ENCODE measurements around the gene CDCA5. TPM values are rescaled to one million over a fixed set of nuclear protein-coding genes. Genes with fewer than 3 reads are reported as not detected.

CDCA5 gene
- total and polyA plus RNA-seq, 9 donors, result 0.38 to 2.8 (median 0.79) TPM; not detected in 1

DNA sequence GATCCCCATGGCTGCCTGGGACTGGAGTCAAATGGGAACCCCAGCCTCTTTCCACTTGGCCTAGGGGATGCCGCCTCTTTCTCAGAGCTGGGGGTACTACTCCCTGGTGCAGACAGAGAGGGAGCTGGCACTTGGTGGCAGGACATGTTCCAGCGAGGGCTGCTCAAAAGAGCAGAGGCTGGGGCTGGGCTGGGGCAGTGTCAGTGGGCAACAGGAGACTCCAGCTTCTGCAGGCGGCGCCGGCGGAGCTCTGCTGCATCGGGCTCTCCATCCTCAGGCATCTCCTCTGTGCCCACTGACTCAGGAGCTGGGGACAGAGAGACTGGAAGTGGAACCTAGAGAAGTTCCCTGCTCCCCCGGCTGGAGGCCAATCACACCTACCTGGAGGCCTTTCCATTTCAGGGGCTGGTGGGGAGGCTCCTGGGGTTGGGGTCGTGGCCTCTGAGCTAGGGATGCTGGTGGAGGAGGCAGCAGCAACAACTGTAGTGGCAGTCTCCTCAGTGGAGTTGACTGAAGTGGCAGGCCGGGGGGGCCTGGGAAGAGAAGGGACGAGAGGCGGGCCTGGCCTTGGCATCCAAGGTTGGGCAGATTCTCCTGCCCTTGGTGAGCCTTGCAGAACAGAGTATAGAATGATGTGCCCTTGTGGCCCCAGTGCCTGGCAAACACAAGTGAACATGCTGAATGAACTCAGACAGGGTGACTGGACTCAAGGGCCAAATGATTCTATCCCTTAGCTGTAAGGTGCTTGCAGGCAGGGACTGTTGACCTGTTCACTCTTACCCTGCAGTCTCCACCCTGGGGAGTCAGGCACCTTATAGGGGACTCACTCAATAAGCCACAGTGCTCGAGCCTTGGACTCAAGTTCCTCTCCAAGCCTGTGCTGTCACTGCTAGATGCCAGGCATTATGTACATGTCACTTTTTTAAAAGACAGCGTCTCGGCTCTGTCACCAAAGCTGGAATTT lies 44.6 kb upstream of the CDCA5 start:
- Histone ChIP-seq H3K27ac (no peak overlapping the region), H3K27me3 (no peaks in the 10 kb centered on the region), H3K4me1 (ENCODE audit: insufficient read depth) (no peaks in the 10 kb centered on the region), H3K9me3 (no peaks in the 10 kb centered on the region), H3K4me3 (no peak overlapping the region), H3K36me3 (no peaks in the 10 kb centered on the region)
- no peak for TF ChIP-seq POLR2A (IDR thresholded peaks at IDR 0.05)
- no peak for TF ChIP-seq EP300 (IDR thresholded peaks at IDR 0.05)
- TF ChIP-seq, protein P1, sequence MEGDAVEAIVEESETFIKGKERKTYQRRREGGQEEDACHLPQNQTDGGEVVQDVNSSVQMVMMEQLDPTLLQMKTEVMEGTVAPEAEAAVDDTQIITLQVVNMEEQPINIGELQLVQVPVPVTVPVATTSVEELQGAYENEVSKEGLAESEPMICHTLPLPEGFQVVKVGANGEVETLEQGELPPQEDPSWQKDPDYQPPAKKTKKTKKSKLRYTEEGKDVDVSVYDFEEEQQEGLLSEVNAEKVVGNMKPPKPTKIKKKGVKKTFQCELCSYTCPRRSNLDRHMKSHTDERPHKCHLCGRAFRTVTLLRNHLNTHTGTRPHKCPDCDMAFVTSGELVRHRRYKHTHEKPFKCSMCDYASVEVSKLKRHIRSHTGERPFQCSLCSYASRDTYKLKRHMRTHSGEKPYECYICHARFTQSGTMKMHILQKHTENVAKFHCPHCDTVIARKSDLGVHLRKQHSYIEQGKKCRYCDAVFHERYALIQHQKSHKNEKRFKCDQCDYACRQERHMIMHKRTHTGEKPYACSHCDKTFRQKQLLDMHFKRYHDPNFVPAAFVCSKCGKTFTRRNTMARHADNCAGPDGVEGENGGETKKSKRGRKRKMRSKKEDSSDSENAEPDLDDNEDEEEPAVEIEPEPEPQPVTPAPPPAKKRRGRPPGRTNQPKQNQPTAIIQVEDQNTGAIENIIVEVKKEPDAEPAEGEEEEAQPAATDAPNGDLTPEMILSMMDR (IDR thresholded peaks at IDR 0.05), result no peak
- DNase-seq, result no peak
- intact Hi-C loops (cut with DNase I), result no loop called here
- WGBS, 3 donors, result 77 to 79% (median 79%) methylated on average over 15 of the region's 15 CpGs

DNA sequence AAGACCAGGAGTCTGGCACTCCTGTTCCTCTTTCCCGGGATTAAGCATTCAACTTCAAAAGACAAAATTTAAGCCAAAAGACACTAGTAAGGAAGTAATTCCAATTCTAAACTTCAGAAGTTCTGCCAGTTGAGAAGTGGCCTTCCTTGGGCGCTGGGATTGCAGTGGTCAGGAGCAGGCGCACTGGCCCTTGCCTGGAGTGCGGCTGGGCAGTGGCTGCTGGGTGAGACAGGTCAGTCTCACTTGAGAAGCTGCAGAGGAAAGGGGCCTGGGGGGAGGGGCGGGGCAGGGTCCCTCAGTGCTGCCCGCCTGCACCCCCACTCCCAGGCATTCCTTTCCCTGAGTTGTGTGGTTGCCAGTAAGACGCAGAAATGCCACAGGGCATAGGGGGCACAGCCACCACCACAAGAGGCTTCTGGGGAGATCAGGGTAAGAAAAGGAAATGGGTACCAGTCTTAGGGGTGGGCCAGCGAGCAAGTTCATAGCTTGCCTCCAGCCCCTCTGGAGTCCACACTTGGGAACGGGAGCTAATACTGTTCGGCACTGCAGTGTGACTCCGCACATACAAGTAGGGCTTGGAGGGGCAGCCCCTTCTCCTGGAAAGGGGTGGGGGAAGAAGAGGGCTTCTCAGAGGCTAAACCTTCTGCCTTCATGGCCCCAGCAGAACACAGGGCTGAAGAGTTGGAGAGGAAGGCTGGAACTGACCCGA lies 43.8 kb upstream of the CDCA5 start:
- DNase-seq, result no peak
- TF ChIP-seq, protein P1 (IDR thresholded peaks at IDR 0.05), result no peak
- TF ChIP-seq EP300 (IDR thresholded peaks at IDR 0.05), result no peak
- TF ChIP-seq POLR2A (IDR thresholded peaks at IDR 0.05), result no peak
- Histone ChIP-seq H3K9me3 (no peaks in the 10 kb centered on the region), H3K4me3 (no peak overlapping the region), H3K27ac (no peak overlapping the region), H3K4me1 (ENCODE audit: insufficient read depth) (no peaks in the 10 kb centered on the region), H3K27me3 (no peaks in the 10 kb centered on the region), H3K36me3 (no peaks in the 10 kb centered on the region)
- intact Hi-C loops (cut with DNase I), result loop anchor here in 1 of 4 donors (2.0 kb wide), 1 partner anchor 35 kb away; no protein-coding TSS in a partner anchor
- WGBS, 3 donors, result 68 to 71% (median 70%) methylated on average over 12 of the region's 12 CpGs

DNA sequence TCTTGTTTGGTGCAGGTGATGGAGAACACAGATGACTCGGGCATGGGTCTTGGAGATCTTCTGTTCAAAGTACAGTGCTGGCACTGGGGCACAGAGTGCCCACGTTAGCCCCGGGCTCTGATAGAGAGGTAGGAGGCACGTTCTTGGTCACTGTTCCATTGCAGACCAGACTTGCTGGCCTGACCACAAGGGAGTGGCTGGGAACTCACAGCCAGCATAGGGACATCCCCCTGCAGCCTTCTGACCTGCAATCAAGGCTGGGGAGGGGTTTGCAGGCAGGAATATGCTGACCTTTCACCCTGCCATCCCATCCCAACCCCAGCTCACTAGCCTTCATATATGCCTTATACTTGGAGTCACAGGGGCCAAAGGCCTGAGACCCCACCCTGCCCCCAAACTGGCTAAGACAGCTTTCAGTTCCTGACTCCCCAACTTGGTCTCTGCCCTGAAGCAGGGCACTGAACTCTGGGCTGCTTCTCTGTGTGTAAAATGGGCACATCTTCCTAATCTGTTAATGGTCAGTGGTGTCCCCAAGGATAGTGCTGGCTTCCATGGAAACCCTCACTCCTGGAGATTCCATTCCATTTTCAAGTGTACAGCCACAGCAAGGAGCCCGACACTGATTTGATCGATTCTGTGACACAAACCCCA lies 42.9 kb upstream of the CDCA5 start:
- 63 to 66% (median 66%) methylated on average over 6 of the region's 6 CpGs for WGBS, 3 donors
- TF ChIP-seq POLR2A (IDR thresholded peaks at IDR 0.05) (no peak), EP300 (IDR thresholded peaks at IDR 0.05) (no peak)
- TF ChIP-seq, protein P1 (IDR thresholded peaks at IDR 0.05), result no peak
- no peak for DNase-seq
- intact Hi-C loops (cut with DNase I), result loop anchor here in 1 of 4 donors (2.0 kb wide), 1 partner anchor 34 kb away; no protein-coding TSS in a partner anchor
- H3K4me3 ChIP-seq, result no peak overlapping the region
- no peak overlapping the region for H3K27ac ChIP-seq
- H3K27me3 ChIP-seq, result no peaks in the 10 kb centered on the region
- no peaks in the 10 kb centered on the region for H3K9me3 ChIP-seq
- H3K36me3 ChIP-seq, result no peaks in the 10 kb centered on the region
- no peaks in the 10 kb centered on the region for H3K4me1 ChIP-seq (ENCODE audit: insufficient read depth)

All from ovary (tissue), 9 donors.